ENCODE measurements around the gene NSUN3. TPM values are rescaled to one million over a fixed set of nuclear protein-coding genes. Genes with fewer than 3 reads are reported as not detected.

The NSUN3 gene
- total RNA-seq, 1 experiment from 2014 or later, result 14.4 TPM

DNA sequence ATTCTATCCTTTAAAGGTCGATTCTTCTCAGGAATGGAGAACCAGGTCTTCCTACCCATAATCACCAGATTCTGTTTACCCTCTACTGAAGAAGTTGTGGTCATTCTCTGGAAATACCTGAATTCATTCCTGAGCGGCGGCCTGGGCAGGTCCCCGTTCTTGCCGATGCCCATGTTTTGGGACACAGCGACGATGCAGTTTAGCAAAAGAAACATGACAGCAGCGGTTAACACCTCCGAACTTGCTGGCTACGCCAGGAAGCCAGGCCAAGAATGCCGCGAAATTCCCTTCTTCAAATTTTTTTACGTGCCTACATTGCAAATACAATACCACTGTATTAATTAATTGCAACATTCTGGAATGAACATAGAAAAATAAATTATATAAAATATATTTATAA is 1.6 kb upstream of the NSUN3 start:
- intact Hi-C loops (cut with micrococcal nuclease; ENCODE audit: unreplicated experiment), result no loop called here
- BruUV-seq (replicated peaks), result no TSS peak
- no peak for DNase-seq (ENCODE audit: low read depth, low spot score)
- no peak for ATAC-seq
- H3K4me1 ChIP-seq (ENCODE audit: control insufficient read depth, insufficient read depth, low read length), result peaks cover 14% of the 10 kb centered on the region
- TF ChIP-seq, protein P1, sequence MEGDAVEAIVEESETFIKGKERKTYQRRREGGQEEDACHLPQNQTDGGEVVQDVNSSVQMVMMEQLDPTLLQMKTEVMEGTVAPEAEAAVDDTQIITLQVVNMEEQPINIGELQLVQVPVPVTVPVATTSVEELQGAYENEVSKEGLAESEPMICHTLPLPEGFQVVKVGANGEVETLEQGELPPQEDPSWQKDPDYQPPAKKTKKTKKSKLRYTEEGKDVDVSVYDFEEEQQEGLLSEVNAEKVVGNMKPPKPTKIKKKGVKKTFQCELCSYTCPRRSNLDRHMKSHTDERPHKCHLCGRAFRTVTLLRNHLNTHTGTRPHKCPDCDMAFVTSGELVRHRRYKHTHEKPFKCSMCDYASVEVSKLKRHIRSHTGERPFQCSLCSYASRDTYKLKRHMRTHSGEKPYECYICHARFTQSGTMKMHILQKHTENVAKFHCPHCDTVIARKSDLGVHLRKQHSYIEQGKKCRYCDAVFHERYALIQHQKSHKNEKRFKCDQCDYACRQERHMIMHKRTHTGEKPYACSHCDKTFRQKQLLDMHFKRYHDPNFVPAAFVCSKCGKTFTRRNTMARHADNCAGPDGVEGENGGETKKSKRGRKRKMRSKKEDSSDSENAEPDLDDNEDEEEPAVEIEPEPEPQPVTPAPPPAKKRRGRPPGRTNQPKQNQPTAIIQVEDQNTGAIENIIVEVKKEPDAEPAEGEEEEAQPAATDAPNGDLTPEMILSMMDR (IDR thresholded peaks at IDR 0.05), result no peak
- TF ChIP-seq TCF7L2 (IDR thresholded peaks at IDR 0.05; ENCODE audit: low read depth, low read length) (no peak), POLR2AphosphoS5 (IDR thresholded peaks at IDR 0.05; ENCODE audit: low read depth, low read length) (no peak), SIN3A (IDR thresholded peaks at IDR 0.05; ENCODE audit: borderline replicate concordance, insufficient read depth, low read depth, low read length) (no peak)
- TF ChIP-seq, protein P2, sequence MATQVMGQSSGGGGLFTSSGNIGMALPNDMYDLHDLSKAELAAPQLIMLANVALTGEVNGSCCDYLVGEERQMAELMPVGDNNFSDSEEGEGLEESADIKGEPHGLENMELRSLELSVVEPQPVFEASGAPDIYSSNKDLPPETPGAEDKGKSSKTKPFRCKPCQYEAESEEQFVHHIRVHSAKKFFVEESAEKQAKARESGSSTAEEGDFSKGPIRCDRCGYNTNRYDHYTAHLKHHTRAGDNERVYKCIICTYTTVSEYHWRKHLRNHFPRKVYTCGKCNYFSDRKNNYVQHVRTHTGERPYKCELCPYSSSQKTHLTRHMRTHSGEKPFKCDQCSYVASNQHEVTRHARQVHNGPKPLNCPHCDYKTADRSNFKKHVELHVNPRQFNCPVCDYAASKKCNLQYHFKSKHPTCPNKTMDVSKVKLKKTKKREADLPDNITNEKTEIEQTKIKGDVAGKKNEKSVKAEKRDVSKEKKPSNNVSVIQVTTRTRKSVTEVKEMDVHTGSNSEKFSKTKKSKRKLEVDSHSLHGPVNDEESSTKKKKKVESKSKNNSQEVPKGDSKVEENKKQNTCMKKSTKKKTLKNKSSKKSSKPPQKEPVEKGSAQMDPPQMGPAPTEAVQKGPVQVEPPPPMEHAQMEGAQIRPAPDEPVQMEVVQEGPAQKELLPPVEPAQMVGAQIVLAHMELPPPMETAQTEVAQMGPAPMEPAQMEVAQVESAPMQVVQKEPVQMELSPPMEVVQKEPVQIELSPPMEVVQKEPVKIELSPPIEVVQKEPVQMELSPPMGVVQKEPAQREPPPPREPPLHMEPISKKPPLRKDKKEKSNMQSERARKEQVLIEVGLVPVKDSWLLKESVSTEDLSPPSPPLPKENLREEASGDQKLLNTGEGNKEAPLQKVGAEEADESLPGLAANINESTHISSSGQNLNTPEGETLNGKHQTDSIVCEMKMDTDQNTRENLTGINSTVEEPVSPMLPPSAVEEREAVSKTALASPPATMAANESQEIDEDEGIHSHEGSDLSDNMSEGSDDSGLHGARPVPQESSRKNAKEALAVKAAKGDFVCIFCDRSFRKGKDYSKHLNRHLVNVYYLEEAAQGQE (IDR thresholded peaks at IDR 0.05; ENCODE audit: insufficient read depth in 1 of 2, low read depth in 2 of 2, low read length in 1 of 2), result no peak
- H3K27ac ChIP-seq (ENCODE audit: low read length), result no peak overlapping the region
- in situ Hi-C loops (cut with HindIII; ENCODE audit: low pct_unique_long_range_greater_than_20kb, low sequenced_read_pairs), result no loop called here
- no peaks in the 10 kb centered on the region for H3K36me3 ChIP-seq (ENCODE audit: control insufficient read depth, insufficient read depth, low read length)
- no peak overlapping the region for H3K4me3 ChIP-seq (ENCODE audit: low read depth in 2 of 2, low read length in 2 of 2)
- ChIA-PET CTCF (no interaction called here), POLR2A (interaction anchor here (2.2 kb wide), 1 partner anchor 82 kb away, joined by 6 read pairs; the partner anchor contains the start of gene ARL13B)
- H3K9me3 ChIP-seq (ENCODE audit: control insufficient read depth, insufficient read depth, low read depth, low read length), result no peaks in the 10 kb centered on the region
- no peaks in the 10 kb centered on the region for H3K27me3 ChIP-seq (ENCODE audit: control insufficient read depth, insufficient read depth, low read length)

DNA sequence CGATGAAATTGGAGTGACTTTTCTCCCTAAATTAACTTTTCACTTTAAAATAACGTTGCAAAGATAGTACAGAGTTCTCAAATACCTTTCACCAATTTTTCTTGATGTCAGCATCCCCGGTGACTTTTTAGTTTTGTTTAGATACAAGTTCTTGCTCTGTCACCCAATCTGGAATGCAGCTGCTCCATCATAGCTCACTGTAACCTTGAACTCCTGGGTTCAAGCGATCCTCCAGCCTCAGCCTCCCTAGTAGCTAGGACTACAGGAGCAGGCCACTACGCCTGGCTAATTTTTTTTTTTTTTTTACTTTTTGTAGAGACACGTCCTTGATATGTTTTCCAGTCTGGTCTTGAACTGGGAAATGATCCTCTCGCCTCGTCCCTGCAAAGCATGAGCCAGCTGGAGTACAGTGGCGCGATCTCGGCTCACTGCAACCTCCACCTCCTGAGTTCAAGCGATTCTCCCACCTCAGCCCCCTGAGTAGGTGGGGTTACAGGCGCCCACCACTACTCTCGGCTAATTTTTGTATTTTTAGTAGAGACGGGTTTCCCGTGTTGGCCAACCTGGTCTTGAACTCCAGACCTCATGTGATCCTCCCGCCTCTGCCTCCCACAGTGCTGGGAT is 747 bp downstream of the NSUN3 start:
- Histone ChIP-seq H3K9me3 (ENCODE audit: control insufficient read depth, insufficient read depth, low read depth, low read length) (no peaks in the 10 kb centered on the region), H3K27me3 (ENCODE audit: control insufficient read depth, insufficient read depth, low read length) (no peaks in the 10 kb centered on the region), H3K36me3 (ENCODE audit: control insufficient read depth, insufficient read depth, low read length) (no peaks in the 10 kb centered on the region), H3K4me1 (ENCODE audit: control insufficient read depth, insufficient read depth, low read length) (peaks cover 14% of the 10 kb centered on the region), H3K27ac (ENCODE audit: low read length) (peak overlapping the region; percentile 97), H3K4me3 (ENCODE audit: low read depth in 2 of 2, low read length in 2 of 2) (peak overlapping the region; percentile 76 to 98)
- CTCF ChIA-PET, result no interaction called here
- ATAC-seq, result no peak
- DNase-seq (ENCODE audit: low read depth, low spot score), result no peak
- POLR2A ChIA-PET, result no interaction called here
- TF ChIP-seq SIN3A (IDR thresholded peaks at IDR 0.05; ENCODE audit: borderline replicate concordance, insufficient read depth, low read depth, low read length) (no peak), TCF7L2 (IDR thresholded peaks at IDR 0.05; ENCODE audit: low read depth, low read length) (no peak), POLR2AphosphoS5 (IDR thresholded peaks at IDR 0.05; ENCODE audit: low read depth, low read length) (no peak)
- TF ChIP-seq, protein P1 (IDR thresholded peaks at IDR 0.05), result no peak
- TF ChIP-seq, protein P2 (IDR thresholded peaks at IDR 0.05; ENCODE audit: insufficient read depth in 1 of 2, low read depth in 2 of 2, low read length in 1 of 2), result no peak
- in situ Hi-C loops (cut with HindIII; ENCODE audit: low pct_unique_long_range_greater_than_20kb, low sequenced_read_pairs) (no loop called here), intact Hi-C loops (cut with micrococcal nuclease; ENCODE audit: unreplicated experiment) (no loop called here)
- no TSS peak for BruUV-seq (replicated peaks)
